GM12878 (cell line): ENCODE results near the gene TEKT2. TPM values are rescaled to one million over a fixed set of nuclear protein-coding genes. Genes with fewer than 3 reads are reported as not detected.

Experiments
- ATAC-seq: fragments of 200-7000 bp; cut with Tn5 transposase; 3 replicates; pipeline ENCODE4 v1.9.1; 2020; ENCODE audit warnings: mild to moderate bottlenecking, moderate library complexity
- BruUV-seq: library from RNA; stranded (reverse); fragments of 400-500 nt; replicated peaks from 2 replicates; lab custom pipeline; 2021; lab: Mats Ljungman, UMichigan
- CTCF ChIA-PET: fragments of 300-600 bp; sonication (Branson Sonifier 250); formaldehyde crosslinking; extraction: SDS; loops from one replicate; lab custom pipeline; 2021; ENCODE audit warnings: inconsistent platforms; lab: Yijun Ruan, JAX
- POLR2A ChIA-PET: fragments of 350-600 bp; formaldehyde crosslinking; extraction: SDS; loops from one replicate; lab custom pipeline; 2021; ENCODE audit warnings: inconsistent platforms; lab: Charles Lee
- RAD21 ChIA-PET: fragments of 300-600 bp; sonication (Branson Sonifier 250); formaldehyde crosslinking; loops from one replicate; lab custom pipeline; 2023; ENCODE audit warnings: antibody characterized with exemption; ENCODE audit not compliant: unreplicated experiment; lab: Charles Lee
- SMC1A ChIA-PET: fragments of 300-600 bp; sonication (Branson Sonifier 250); formaldehyde crosslinking; loops from one replicate; lab custom pipeline; 2023; ENCODE audit not compliant: unreplicated experiment, uncharacterized antibody; lab: Charles Lee
- DNase-seq: peaks from one replicate; pipeline ENCODE4 v3.0.0-alpha.2; 2011; ENCODE audit warnings: low read depth, low spot score
- FAIRE-seq: peaks from 3 replicates; lab custom pipeline; 2011; peaks lifted over from hg19 to GRCh38; lab: Jason Lieb, UNC
- H2AFZ ChIP-seq: 2 replicates; pipeline ENCODE4 v1.6.0; 2011; ENCODE audit warnings: low read depth, low read length, control low read depth; ENCODE audit not compliant: control insufficient read depth
- H3K27ac ChIP-seq: 2 replicates; pipeline ENCODE4 v1.5.1; 2011; ENCODE audit warnings: control low read depth; ENCODE audit not compliant: control insufficient read depth, insufficient read depth
- H3K27me3 ChIP-seq, 2 experiments: replicated peaks in 1 of 2; 2 replicates each; pipeline versions ENCODE4 v1.6.0 to v1.6.1; 2011; ENCODE audit warnings: low read length in 1 of 2; ENCODE audit not compliant: control insufficient read depth in 2 of 2, insufficient read depth in 2 of 2
- H3K36me3 ChIP-seq, 2 experiments: 2 replicates each; pipeline ENCODE4 v1.5.1; 2011; ENCODE audit warnings: low read length in 1 of 2; ENCODE audit not compliant: control insufficient read depth in 2 of 2, insufficient read depth in 2 of 2
- H3K4me1 ChIP-seq: 2 replicates; pipeline ENCODE4 v1.6.1; 2011; ENCODE audit warnings: mild to moderate bottlenecking, low read length, moderate library complexity, mixed read lengths; ENCODE audit not compliant: control insufficient read depth, insufficient read depth
- H3K4me2 ChIP-seq: 2 replicates; pipeline ENCODE4 v1.6.0; 2011; ENCODE audit warnings: control low read depth; ENCODE audit not compliant: control insufficient read depth, insufficient read depth
- H3K4me3 ChIP-seq: fragments of 200-600 bp; sonication (generic); 2 replicates; pipeline ENCODE4 v1.5.1; 2016
- H3K79me2 ChIP-seq: 2 replicates; pipeline ENCODE4 v1.6.0; 2011; ENCODE audit warnings: low read length; ENCODE audit not compliant: control insufficient read depth, insufficient read depth
- H3K9ac ChIP-seq: 2 replicates; pipeline ENCODE4 v1.8.0; 2011; ENCODE audit warnings: low read length, control low read depth, mixed read lengths; ENCODE audit not compliant: control insufficient read depth, insufficient read depth
- H3K9me3 ChIP-seq: replicated peaks from 3 replicates; pipeline ENCODE4 v1.5.1; 2011; ENCODE audit warnings: mild to moderate bottlenecking, low read length; ENCODE audit not compliant: control insufficient read depth, insufficient read depth
- H4K20me1 ChIP-seq: 2 replicates; pipeline ENCODE4 v1.6.0; 2011; ENCODE audit not compliant: control insufficient read depth, insufficient read depth
- IKZF1 ChIP-seq: fragments of 450-650 bp; conservative IDR thresholded peaks from 2 replicates; pipeline ENCODE4 v1.6.1; 2017; ENCODE audit warnings: antibody characterized with exemption, mild to moderate bottlenecking
- IRF4 ChIP-seq: IDR thresholded peaks from 2 replicates; pipeline ENCODE4 v1.6.1; 2011; ENCODE audit warnings: low read depth, low read length
- JUNB ChIP-seq: IDR thresholded peaks from 2 replicates; pipeline ENCODE4 v1.6.1; 2016; ENCODE audit warnings: antibody characterized with exemption, mild to moderate bottlenecking
- MAX ChIP-seq: IDR thresholded peaks from 2 replicates; pipeline ENCODE4 v1.6.1; 2012; ENCODE audit warnings: low read depth, low read length, improper control_type of control experiment
- MTA2 ChIP-seq: fragments of 450-650 bp; IDR thresholded peaks from 2 replicates; pipeline ENCODE4 v1.6.1; 2016; ENCODE audit warnings: low read depth, mild to moderate bottlenecking, moderate library complexity
- MXI1 ChIP-seq: fragments of 150-350 bp; IDR thresholded peaks from 2 replicates; pipeline ENCODE4 v1.6.1; 2011; ENCODE audit warnings: low read depth, mild to moderate bottlenecking, inconsistent platforms, low read length, improper control_type of control experiment
- NRF1 ChIP-seq: conservative IDR thresholded peaks from 2 replicates; pipeline ENCODE4 v1.6.1; 2011; ENCODE audit warnings: mild to moderate bottlenecking, low read depth, low read length, improper control_type of control experiment
- POLR2AphosphoS5 ChIP-seq: IDR thresholded peaks from 2 replicates; pipeline ENCODE4 v1.6.1; 2011; ENCODE audit warnings: mild to moderate bottlenecking, low read length, inconsistent platforms
- RCOR1 ChIP-seq: conservative IDR thresholded peaks from 2 replicates; pipeline ENCODE4 v1.6.1; 2012; ENCODE audit warnings: low read depth, low read length, improper control_type of control experiment
- RUNX3 ChIP-seq: IDR thresholded peaks from 2 replicates; pipeline ENCODE4 v1.6.1; 2012; ENCODE audit warnings: low read length, inconsistent platforms
- SUZ12 ChIP-seq: fragments of 200-600 bp; sonication (generic); IDR thresholded peaks from one replicate; pipeline ENCODE4 v1.6.1; 2018; ENCODE audit warnings: antibody characterized with exemption, mild to moderate bottlenecking; ENCODE audit not compliant: unreplicated experiment
- ZBED1 ChIP-seq: IDR thresholded peaks from 2 replicates; pipeline ENCODE4 v1.6.1; 2016; ENCODE audit warnings: borderline replicate concordance
- ZNF217 ChIP-seq: fragments of 450-650 bp; IDR thresholded peaks from 2 replicates; pipeline ENCODE4 v1.6.1; 2017; ENCODE audit warnings: antibody characterized with exemption, mild to moderate bottlenecking
- ZZZ3 ChIP-seq: IDR thresholded peaks from 2 replicates; pipeline ENCODE4 v1.6.1; 2011; ENCODE audit warnings: low read depth; ENCODE audit not compliant: control insufficient read depth, insufficient read length
- WGBS: methylation state at CpG from one replicate; pipeline ENCODE4 v1.1.6; 2016; ENCODE audit warnings: low lambda C conversion rate; ENCODE audit not compliant: insufficient replicate concordance, insufficient coverage; ENCODE audit errors: missing lambda C conversion rate; 5-methylcytosine and 5-hydroxymethylcytosine counted together
- in situ Hi-C: fragments of 300-500 bp; cut with MboI; formaldehyde crosslinking; loops from 9 replicates; pipeline ENCODE4 v1.14.3; 2018; ENCODE audit warnings: mixed read lengths
- intact Hi-C: fragments of 100-400 bp; cut with micrococcal nuclease; formaldehyde crosslinking; loops from one replicate; pipeline ENCODE4 v1.14.2; 2022; ENCODE audit not compliant: unreplicated experiment
- polyA plus RNA-seq, 11 experiments: library from polyadenylated mRNA; depleted of rRNA in 4 of 11; unstranded in 6 of 11; stranded (reverse) in 5 of 11; fragments of >200 nt; fragmentation: Nextera tagmentation in 4 of 11; fragmentation: Illumina TruSeq in 1 of 11; extraction: Ambion mirVana in 4 of 11; extraction: Trizol in 1 of 11; gene quantifications; 1 replicate in 1 of 11; 2 replicates in 10 of 11; pipeline versions ENCODE4 v1.2.1 to v1.2.3, GENCODE V29; 2011 to 2016; ENCODE audit warnings: inconsistent platforms in 2 of 11, missing spikeins in 2 of 11, low read depth in 1 of 11
- total RNA-seq, 4 experiments: library from RNA; depleted of rRNA in 3 of 4; stranded (reverse); fragments of >200 nt in 3 of 4; fragmentation: Illumina TruSeq in 1 of 4; extraction: Trizol in 1 of 4; gene quantifications; 2 replicates each; pipeline versions ENCODE4 v1.2.1 to v1.2.3, GENCODE V29; 2013 to 2021

Gene TEKT2
- total and polyA plus RNA-seq, 10 of the 15 experiments (the other 5 are each of a cell fraction or from before 2014, with no cell fraction given) = 0.07 to 0.13 TPM; not detected in 8

- in situ Hi-C loops (no loop called here), intact Hi-C loops (loop anchor here (1.0 to 5.0 kb wide), 4 partner anchors 35 to 323 kb away; no protein-coding TSS in a partner anchor)
- ChIA-PET CTCF (interaction anchor here (0.9 to 5.4 kb wide), 2 partner anchors 36 to 89 kb away, joined by 3 to 56 read pairs; no protein-coding TSS in a partner anchor), RAD21 (interaction anchor here (1.1 kb wide), 1 partner anchor 36 kb away, joined by 3 read pairs; no protein-coding TSS in a partner anchor), SMC1A (interaction anchor here (1.2 kb wide), 1 partner anchor 37 kb away, joined by 4 read pairs; no protein-coding TSS in a partner anchor), POLR2A (no interaction called here)
- FAIRE-seq = no peak
- no peak for DNase-seq
- H3K4me3 ChIP-seq = no peak overlapping the region
- H4K20me1 ChIP-seq = no peaks in the 10 kb centered on the region
- H3K79me2 ChIP-seq = no peaks in the 10 kb centered on the region
- no peak for ATAC-seq
- H3K4me2 ChIP-seq = no peak overlapping the region
- H3K9me3 ChIP-seq = no peaks in the 10 kb centered on the region
- WGBS = 44% methylated on average over 11 of the region's 13 CpGs
- H3K36me3 ChIP-seq = peaks cover 0 to 4% of the 10 kb centered on the region in 2 experiments; a peak in 2 of 4 replicates
- no peak overlapping the region for H3K9ac ChIP-seq
- H3K27me3 ChIP-seq = no peaks in the 10 kb centered on the region
- no peak overlapping the region for H2AFZ ChIP-seq
- TF ChIP-seq MXI1 = no peak
- no peak for TF ChIP-seq NRF1
- no peak for TF ChIP-seq IKZF1
- TF ChIP-seq ZZZ3 = no peak
- no peak for TF ChIP-seq MTA2
- no peak for TF ChIP-seq JUNB
- TF ChIP-seq RUNX3 = no peak
- TF ChIP-seq IRF4 = no peak
- no peak for TF ChIP-seq ZNF217
- no peak for TF ChIP-seq ZBED1
- TF ChIP-seq RCOR1 = no peak
- no peak for TF ChIP-seq MAX
- no peak for TF ChIP-seq SUZ12
- TF ChIP-seq POLR2AphosphoS5 = no peak
- TF ChIP-seq, all 136 proteins: peak for 0
- BruUV-seq = no TSS peak
- no peak overlapping the region for H3K27ac ChIP-seq
- H3K4me1 ChIP-seq = no peaks in the 10 kb centered on the region
Measured at GRCh38 chr1:36098650-36099365, 14.9 kb downstream of the TEKT2 start.
